Colon (tissue), 2 donors: ENCODE data around the gene DNMT1.

Source experiments
- FAIRE-seq: peaks from 2 replicates; lab custom pipeline; 2012; peaks lifted over from hg19 to GRCh38; lab: Jason Lieb, UNC
- donor health status: control.
- donor health status: control.

The DNMT1 gene

DNA sequence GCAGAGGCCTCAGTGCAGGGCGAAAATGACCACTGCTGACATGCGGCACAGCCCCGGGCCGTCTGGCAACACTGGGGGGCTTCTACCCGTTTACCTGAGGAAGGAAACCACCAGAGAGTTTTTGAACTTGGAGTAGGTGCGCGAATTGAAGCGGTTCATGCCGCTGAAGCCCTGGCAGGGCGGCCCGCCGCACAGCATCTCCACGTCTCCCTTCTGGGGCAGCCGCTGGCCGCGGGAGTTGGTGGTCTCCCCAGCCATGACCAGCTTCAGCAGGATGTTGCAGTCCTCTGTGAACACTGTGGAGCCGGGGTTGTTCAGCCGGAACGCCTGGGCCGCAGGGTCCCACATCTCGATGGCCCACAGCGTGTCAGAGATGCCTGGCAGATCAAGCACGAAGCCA lies 54.8 kb downstream of the DNMT1 start:
- no peak for FAIRE-seq

DNA sequence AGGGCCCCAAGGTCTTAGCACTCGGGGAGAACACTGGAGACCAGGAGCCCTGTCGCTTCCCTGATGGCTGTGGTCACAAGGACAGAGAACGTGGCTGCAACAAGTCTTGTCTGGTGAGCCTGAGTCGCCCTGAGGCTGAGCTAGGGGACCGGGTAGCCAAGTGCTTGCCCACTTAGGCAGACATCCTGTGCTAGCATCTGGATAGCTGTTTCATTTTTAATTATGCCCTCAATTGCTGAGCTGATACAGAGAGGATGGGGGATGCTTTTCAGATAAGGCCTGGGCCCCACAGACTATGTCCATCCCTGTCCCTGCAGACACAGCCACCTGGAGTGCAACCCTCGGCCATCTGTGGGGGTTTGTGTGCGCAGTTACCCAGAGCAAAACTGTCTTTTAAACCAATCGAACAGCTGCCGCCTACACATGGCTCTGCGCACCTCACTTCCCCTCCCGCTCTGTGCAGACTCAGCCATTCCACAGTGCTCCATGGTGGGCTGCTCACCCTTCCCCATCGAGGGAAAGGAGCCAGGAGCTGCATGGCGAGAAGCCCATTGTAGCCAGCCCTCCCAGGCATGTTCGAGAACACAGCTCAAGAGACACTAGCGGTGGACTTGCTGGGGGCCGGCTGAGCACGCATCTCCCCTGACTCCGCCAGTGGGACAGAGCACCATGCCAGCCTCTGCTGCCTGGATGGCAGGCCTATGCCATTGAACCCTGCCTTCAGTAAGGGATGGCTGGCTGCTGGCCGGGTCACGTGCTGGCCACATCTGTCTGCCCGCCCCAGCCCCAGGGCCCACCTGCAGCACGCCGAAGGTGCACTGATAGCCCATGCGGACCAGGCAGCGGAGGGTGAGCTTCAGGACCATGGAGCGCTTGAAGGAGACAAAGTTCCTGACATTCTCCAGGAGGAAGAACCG lies 55.6 kb downstream of the DNMT1 start:
- no peak for FAIRE-seq

DNA sequence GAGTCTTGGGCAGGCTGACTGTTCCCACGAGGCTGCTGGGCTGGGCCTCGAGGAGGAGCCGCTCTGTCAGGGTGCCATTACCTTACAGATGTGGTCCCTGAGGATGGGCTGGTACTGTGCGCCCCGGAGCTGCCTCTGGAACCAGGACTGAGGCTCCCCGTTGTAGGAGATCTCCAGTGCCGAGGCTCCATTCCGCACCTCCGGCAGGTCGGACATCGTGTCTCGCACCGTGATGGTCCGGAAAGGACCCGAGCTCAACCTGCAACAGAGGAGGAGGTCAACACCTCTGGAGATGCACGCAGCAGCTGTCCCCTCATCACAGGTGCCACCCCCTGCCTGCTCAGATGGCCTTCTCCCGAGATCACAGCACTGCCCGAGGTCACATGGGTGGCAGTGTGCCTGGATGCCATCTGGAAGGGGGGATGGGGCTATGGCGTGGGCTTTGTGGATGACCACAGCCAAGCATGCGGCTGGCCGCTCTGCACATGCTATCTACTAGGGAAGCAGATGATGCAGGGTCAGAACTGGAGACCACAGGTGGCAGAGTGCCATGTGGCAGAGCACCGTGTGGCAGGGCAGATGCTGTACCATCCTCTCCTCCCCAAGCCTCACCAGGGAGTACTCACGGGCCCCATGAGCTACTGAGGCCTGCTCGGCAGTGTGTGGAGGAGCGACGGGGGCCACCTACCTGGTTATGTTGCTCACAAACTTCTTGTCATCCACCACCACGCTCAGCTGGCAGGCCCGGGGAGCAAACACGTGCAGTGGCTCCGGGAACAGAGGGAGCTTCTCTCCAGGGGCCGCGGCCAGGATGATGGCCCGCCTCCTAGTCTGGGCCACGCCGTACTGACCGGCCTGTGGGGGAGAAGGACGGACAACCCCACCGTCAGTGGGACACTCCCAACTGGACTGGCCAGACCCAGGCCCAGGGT lies 56.7 kb downstream of the DNMT1 start:
- no peak for FAIRE-seq

DNA sequence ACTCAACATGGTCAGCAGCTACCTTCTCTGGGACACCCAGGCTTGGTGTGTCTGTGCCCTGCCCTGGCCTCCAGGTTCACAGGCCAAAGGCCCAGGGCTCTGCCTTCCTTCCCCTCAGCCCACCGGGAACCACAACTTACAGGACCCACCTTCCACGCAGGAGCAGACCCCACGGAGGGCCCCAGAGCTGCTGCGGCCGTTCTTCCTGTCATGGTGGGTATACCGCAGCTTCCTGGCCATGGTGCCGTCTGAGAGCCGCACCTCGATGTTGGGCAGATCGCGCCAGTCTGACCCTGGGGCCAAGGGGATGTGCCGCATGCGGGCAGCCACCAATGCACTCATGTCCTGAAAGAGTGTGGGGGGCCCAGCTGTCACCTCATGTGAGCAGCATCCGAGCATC lies 57.8 kb downstream of the DNMT1 start:
- no peak for FAIRE-seq

DNA sequence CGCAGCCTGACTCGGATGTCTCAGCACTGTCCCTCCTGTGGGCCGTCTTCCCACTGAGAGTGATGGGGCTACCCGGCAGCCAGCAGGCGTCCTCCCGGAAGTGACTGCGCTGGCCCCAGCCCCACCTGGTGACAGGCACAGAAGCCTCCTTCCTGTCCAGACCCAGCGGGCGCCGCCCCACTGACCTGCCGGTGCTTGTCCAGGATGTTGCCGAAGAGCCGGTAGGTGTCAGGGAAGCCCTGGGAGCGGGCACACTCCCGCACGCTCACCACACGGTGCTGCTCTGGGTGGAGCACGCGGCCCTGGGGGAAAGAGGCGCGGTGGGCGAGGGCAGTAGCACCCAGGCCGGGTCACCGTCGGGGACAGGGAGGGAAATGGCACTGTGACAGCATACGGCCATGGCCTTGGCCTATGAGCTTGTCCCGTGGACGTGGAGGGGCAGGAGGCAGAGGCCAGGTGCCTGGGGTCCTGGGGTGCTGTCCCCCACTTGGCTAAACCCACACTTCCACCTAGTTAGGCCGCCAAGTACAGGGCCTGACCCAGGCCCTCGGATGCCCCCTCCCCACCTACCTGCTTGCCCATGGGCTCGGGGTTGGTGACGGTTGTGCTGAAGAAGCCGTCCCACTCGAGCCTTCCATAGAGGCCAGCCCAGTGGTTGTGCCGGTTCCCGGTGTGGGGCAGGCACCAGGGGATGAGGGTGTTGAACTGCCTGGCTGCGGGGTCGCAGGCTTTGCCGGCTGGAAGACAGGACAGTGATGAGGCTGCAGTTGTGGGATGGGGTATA lies 59.0 kb downstream of the DNMT1 start:
- FAIRE-seq = no peak

DNA sequence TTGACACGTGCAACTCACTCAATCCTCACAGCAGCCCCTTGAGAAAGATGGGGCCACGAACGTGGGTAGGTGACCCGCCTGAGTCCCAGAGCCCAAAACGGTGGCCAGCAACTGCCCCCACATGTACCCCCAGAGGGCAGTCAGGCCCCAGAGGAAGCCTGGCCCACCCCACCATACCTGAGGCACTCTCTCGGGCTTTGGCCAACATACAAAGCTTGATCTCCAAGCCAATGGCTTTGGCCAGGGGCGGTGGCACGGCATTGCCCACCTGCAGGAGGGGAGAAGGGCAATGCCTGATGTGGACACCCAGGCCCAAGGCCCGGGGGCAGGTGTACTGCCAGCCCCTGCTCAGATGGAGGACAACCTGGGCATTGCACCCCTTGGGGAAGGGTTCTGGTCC lies 60.7 kb downstream of the DNMT1 start:
- no peak for FAIRE-seq

DNA sequence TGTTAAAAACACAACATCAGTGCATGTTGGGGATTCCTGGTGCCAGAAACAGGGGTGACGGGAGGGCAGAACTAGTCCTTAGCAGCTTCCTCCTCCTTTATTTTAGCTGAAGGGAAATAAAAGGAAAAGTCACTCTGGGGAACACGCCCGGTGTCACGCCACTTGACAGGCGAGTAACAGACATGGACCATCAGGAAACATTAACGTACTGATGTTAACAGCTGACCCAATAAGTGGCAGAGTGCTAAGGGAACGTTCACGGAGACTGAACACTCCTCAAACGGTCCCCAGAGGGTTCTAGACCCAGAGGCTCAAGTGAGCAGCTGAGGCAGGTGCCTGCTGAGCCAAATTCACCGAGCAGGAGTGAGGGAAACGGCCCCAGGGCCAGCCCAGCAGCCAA lies 61.2 kb downstream of the DNMT1 start:
- no peak for FAIRE-seq

DNA sequence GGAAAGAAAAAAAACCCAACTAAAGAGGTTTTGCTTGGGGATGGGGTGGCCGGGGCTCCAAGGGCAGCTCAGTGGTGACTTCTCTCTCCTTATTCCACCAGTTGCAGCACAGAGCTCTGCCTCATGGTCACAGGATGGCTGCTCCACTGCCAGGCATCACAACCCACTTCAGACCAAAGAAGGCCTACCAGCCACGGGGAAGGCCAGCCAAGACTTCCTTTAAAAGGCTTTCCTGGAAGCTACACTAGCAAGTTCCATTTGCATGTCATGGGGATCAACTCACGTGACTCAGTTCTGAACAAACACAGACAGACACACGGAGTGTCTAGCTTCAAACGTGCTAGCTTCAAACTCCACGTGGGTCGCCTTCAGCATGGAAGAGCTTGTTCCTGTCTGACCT lies 61.8 kb downstream of the DNMT1 start:
- FAIRE-seq = no peak

DNA sequence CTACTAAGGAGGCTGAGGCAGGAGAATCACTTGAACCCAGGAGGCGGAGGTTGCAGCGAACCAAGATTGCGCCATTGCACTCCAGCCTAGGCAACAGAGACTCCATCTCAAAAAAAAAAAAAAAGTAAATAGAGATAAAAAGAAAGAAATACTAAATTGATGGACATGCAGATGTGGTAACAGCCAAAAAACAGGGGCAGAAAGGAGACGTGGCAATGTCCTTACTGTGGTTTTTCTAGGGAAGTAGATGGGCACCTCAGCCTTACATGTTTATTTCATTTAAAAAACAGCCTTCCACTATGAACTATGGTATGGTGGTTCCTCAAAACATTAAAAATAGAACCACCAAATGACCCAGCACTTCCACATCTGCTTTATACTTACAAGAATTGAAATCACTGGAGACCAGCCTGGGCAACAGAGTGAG lies 68.5 kb downstream of the DNMT1 start:
- FAIRE-seq = no peak

DNA sequence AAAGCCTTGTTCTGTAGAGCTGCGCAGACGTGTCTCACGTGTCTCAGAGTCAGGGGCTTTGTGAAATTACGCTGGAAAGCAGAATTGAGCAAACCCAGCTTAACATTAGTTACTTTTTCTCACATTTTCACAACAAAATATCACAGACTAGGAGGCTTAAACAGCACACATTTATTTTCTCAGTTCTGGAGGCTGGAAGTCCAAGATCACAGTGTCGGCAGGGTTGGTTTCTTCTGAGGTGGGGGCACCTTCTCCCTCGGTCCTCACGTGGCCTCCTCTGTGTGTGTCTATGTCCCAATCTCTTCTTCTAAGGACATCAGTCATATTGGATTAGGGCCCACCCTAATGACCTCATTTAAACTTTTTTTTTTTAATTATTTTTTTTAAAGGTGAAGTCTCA lies 70.3 kb downstream of the DNMT1 start:
- FAIRE-seq = no peak

DNA sequence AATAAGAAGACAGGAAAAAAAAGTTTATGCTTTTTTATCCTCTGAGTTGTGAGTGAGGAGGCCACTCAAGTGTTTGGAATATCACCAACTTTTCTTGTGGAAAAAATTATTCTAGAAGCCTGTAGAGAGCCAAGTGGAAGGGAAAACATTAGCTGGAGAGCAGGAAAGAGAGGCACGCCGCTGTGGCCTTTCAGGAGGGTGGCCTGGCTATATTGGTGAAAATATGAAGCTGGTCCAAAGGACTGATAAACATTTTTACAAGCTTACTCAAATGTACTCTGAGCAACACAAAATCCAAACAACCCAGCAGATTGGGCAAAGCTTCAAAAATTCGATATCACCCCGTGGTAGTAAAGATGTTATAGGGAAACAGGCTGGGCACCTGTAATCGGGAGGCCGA lies 72.7 kb downstream of the DNMT1 start:
- no peak for FAIRE-seq

DNA sequence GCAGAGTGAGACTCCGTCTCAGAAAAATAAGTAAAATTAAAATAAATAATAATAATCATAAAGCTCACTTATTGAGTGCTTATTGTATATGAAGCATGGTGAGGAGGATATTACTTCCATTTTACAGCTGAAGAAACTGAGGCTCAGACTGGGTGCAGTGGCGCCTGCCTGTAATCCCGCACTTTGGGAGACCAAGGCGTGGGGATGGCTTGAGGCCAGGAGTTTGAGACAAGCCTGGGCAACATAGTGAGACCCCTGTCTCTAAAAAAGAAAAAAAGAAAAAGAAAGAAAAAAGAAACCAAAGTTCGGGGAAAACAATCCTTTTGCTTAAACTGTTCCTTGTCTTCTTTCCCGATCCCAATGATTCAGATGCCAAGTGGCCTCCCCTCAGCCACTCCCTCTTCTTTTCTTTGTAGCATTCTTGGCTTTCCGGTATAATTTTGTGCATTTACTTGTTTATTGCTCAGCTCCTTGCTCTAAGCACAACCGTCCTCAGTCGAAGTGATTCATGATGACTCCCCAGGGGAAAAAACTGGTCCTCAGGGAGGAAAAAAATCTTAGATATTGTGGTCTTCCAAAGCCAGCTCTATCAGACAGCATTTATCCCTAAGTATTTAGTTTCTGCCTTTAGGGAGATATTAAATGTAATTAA lies 74.1 kb downstream of the DNMT1 start:
- FAIRE-seq = no peak

DNA sequence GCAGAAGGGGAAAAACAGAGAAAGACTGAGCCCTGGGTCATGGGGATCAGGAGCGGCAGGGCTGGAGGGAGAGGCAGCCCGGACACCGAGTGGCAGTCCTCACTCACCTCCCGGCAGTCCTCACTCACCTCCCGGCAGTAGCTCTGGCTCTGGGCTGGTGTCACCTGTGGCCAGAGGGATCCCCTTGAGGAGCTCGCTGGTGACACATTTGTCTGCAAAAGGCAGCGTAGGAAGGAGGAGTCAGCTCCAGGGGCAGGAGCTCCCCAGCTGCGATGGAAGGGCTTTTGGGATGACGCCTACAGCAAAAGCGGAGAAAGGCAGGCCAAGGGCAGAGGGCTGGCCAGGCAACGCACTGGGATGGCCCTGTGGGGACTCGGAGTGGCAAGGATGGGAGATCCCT lies 75.8 kb downstream of the DNMT1 start:
- no peak for FAIRE-seq

DNA sequence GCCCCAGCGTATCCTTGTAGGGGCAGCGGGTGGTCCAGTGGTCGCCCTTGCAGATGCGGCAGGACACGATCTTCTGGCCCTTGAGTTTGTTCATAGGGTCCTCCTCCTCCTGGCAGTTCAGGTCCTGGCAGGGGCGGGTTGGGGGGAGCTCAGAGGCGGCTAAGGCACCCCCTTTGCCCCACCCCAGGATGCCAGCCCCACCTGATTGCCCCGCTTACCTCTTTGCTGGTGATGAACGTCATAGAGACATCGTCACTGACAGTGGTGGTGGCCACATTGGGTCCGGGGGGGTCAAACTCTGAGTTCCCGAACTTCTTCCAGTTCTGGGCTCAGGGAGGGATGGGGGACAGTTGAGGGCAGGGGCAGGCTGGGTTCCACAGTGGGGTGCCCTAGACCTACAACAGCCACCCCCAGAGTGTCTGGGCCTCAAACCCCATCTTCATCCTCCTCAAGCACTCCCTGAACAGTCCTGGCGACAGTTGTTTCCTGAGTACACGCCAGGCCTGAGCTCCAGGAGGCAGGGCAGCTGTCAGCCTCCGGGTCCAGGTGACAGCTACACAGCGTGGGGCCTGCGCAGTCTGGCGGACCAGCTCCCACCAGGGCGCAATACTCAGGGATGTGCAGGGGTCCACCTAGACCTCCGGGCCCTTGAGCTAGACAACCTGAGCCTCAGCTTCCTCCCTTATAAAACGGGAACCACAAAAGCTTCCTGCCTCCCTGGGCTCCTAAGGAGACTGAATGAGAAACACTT lies 77.7 kb downstream of the DNMT1 start:
- FAIRE-seq = no peak

DNA sequence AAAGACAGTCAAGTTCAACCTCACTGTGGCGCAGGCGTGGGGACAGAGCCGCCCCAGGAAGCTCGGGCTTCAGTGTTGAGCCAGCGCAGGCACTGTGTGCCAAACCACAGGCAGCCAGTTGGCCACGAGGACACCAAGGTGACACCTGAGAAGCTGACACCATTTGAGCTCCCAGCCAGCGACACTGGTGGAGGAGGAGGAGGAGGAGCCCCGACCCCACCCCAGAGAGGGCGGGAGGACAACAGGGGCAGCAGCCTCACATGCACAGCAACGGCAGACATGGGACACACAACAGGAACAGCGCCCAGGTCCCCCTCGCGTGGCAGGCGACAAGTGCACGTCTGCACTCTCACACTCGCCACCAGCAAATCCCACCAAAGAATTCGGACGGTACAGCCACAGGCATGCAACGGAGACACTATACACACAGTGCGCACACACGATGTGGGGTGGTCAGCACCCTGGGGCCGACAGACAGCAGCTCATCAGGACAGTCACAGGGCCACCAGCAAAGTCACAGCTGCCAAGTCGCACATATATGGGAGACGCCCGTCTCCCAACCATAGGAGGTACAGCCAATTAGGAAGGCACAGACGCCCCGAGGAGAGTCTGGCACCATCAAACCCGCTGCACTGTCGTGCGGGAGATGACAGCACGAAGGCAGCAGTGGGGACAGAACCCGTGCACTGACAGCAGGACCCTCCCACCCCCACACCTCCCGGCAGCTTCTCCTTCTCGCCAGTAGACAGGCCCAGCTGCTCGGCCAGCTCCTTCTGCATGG lies 78.5 kb downstream of the DNMT1 start:
- FAIRE-seq = no peak

DNA sequence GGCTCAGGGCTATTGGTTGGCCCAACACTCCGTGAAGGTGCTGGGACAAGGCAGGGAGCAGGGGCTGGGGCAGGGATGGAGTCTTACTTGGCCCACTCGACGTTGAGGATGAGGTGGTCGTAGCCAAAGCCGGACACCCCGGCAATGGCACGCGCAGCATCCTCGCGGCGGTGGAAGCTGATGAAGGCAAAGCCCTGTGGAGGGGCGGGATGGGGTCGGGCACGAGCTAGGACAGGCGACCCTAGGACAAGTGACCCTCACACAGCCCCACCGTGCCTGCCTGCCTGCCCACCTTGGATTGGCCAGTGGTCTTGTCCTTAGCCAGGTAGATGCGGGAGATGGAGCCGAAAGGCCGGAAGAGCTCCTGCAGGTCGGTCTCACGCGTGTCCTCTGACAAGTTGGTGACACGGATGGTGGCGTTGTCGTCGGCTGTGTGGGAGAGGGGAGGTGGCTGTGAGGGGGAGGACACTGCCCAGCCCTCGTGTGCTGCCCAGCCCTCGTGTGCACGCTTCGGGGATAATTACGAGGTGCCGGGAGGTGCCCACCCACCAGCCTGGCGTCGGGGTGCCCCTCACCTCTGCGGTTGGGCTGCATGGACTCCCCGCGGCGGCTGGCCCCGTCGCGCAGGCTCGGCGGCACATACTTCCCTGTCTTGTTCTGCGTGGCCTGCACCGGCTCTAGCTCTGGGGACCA lies 79.2 kb downstream of the DNMT1 start:
- no peak for FAIRE-seq

DNA sequence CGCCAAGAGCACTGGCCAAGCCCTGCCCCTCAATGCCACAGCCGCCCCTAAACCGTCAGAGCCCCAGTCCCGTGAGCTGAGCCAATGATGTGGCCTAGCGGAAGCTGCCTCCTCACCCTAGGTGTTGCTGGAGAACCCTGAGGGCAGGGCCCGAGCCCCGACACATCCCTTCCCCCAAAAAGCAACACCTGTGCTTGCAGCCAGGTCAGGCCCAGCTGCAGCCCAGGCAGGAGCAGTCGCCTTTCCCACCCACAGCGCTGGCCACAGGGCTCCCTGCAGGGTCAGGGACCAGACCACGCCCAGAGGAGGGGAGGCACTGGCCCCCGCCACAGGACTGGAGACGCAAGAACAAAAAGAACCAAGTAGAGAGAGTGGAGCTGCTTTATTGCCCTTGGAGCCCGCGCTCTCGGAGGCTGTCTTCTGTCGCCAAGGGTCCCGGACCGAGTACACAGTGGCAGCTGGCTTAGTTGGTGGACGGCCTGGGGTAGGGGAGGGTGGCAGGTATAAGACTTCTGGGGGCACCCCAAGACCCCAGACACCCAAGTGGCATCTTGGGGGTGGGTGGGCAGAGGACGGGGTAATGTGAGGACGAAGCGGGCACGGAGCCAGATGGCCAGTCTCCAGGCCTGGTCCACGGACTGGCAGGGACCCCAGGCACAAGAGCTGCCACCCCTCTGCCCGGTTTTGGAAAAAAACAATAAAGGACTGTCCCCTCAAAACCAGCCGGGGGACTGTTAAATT lies 79.9 kb downstream of the DNMT1 start:
- no peak for FAIRE-seq

DNA sequence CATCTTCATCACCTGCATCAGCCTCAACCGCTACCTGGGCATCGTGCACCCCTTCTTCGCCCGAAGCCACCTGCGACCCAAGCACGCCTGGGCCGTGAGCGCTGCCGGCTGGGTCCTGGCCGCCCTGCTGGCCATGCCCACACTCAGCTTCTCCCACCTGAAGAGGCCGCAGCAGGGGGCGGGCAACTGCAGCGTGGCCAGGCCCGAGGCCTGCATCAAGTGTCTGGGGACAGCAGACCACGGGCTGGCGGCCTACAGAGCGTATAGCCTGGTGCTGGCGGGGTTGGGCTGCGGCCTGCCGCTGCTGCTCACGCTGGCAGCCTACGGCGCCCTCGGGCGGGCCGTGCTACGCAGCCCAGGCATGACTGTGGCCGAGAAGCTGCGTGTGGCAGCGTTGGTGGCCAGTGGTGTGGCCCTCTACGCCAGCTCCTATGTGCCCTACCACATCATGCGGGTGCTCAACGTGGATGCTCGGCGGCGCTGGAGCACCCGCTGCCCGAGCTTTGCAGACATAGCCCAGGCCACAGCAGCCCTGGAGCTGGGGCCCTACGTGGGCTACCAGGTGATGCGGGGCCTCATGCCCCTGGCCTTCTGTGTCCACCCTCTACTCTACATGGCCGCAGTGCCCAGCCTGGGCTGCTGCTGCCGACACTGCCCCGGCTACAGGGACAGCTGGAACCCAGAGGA lies 80.6 kb downstream of the DNMT1 start:
- FAIRE-seq = no peak
